ENCODE measurements around the gene PARP8.

The PARP8 gene

DNA sequence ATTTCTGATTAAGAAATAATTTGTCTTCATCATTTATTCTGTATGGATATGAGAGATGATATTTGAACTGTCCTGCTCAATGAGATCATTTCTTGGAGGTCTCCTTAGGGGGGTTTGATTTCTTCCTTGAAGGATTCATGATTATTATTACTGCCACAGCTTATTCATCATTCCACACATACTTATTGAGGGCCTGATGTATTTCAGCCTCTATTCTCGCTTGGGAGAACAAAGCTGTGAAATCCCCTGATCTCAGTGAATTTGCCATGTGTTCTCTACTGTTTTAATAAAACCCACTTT is 36.9 kb downstream of the PARP8 start:
- peaks cover 0 to 5% (median 0%) of the 10 kb centered on the region in 5 donors for H3K4me1 ChIP-seq (ENCODE audit: control insufficient read depth in 5 of 5, insufficient read depth in 5 of 5, low read length in 5 of 5)
- no peak overlapping the region for H3K4me3 ChIP-seq (ENCODE audit: low read depth in 1 of 5, low read length in 5 of 5)
- H3K36me3 ChIP-seq (ENCODE audit: control insufficient read depth in 5 of 5, insufficient read depth in 5 of 5, low read length in 5 of 5), result no peaks in the 10 kb centered on the region
- no peak overlapping the region for H3K27ac ChIP-seq (ENCODE audit: low read depth, low read length)
- H3K9ac ChIP-seq (ENCODE audit: low read length in 5 of 5), result no peak overlapping the region
- H3K27me3 ChIP-seq (ENCODE audit: control insufficient read depth in 5 of 5, insufficient read depth in 4 of 5, low read length in 5 of 5), result no peaks in the 10 kb centered on the region
- no peaks in the 10 kb centered on the region for H3K9me3 ChIP-seq (ENCODE audit: control insufficient read depth in 5 of 5, low read length in 5 of 5)

DNA sequence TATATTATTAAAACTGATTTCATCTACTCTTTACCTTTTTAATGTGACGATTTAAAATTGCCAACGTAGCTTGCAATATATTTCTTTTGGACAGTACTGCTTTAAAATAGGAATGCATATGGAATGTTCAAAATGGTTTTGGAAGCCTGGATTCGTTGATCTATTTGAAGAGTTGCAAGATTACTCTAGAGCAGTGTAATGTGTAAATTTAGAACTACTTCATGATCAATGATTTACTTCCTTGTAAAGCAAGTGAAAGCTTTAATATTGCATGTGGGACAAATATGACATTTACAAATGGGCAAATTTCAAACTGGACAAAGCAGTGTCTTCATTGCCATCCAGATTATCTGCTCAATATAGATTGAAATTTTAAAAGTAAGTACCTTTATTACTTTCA is 38.3 kb downstream of the PARP8 start:
- H3K9me3 ChIP-seq (ENCODE audit: control insufficient read depth in 5 of 5, low read length in 5 of 5), result no peaks in the 10 kb centered on the region
- H3K4me3 ChIP-seq (ENCODE audit: low read depth in 1 of 5, low read length in 5 of 5), result no peak overlapping the region
- H3K36me3 ChIP-seq (ENCODE audit: control insufficient read depth in 5 of 5, insufficient read depth in 5 of 5, low read length in 5 of 5), result no peaks in the 10 kb centered on the region
- H3K27ac ChIP-seq (ENCODE audit: low read depth, low read length), result no peak overlapping the region
- peaks cover 0 to 5% (median 0%) of the 10 kb centered on the region in 5 donors for H3K4me1 ChIP-seq (ENCODE audit: control insufficient read depth in 5 of 5, insufficient read depth in 5 of 5, low read length in 5 of 5)
- no peaks in the 10 kb centered on the region for H3K27me3 ChIP-seq (ENCODE audit: control insufficient read depth in 5 of 5, insufficient read depth in 4 of 5, low read length in 5 of 5)
- H3K9ac ChIP-seq (ENCODE audit: low read length in 5 of 5), result no peak overlapping the region

DNA sequence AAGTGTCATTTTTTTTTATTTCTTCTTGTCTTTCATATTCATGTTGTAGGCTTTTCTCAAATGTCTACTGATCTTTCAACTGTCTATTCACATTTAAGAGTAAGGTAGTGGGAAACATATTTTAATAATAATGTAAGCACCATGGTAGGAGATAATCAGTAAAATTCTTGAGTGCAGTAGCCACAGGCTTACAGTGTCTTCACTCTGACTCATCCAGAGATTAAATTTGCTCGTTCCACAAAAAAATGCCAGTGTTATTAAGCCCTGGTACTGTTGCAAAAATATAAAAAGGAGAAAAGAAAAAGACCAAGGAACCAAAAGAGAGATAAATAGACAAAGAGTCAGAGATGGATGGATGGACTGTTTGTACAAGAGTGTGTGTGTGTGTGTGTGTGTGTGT is 43.0 kb downstream of the PARP8 start:
- no peak overlapping the region for H3K27ac ChIP-seq (ENCODE audit: low read depth, low read length)
- H3K9ac ChIP-seq (ENCODE audit: low read length in 5 of 5), result no peak overlapping the region
- H3K4me3 ChIP-seq (ENCODE audit: low read depth in 1 of 5, low read length in 5 of 5), result no peak overlapping the region
- peaks cover 0 to 18% (median 10%) of the 10 kb centered on the region in 5 donors for H3K4me1 ChIP-seq (ENCODE audit: control insufficient read depth in 5 of 5, insufficient read depth in 5 of 5, low read length in 5 of 5)
- no peaks in the 10 kb centered on the region for H3K27me3 ChIP-seq (ENCODE audit: control insufficient read depth in 5 of 5, insufficient read depth in 4 of 5, low read length in 5 of 5)
- H3K9me3 ChIP-seq (ENCODE audit: control insufficient read depth in 5 of 5, low read length in 5 of 5), result no peaks in the 10 kb centered on the region
- H3K36me3 ChIP-seq (ENCODE audit: control insufficient read depth in 5 of 5, insufficient read depth in 5 of 5, low read length in 5 of 5), result no peaks in the 10 kb centered on the region

- Histone ChIP-seq H3K4me1 (ENCODE audit: control insufficient read depth in 5 of 5, insufficient read depth in 5 of 5, low read length in 5 of 5) (peaks cover 0 to 18% (median 10%) of the 10 kb centered on the region in 5 donors), H3K4me3 (ENCODE audit: low read depth in 1 of 5, low read length in 5 of 5) (peak overlapping the region; percentile 13 to 48 (median 29)), H3K27me3 (ENCODE audit: control insufficient read depth in 5 of 5, insufficient read depth in 4 of 5, low read length in 5 of 5) (no peaks in the 10 kb centered on the region), H3K9ac (ENCODE audit: low read length in 5 of 5) (peak overlapping the region in 1 of 5 donors; percentile 26), H3K9me3 (ENCODE audit: control insufficient read depth in 5 of 5, low read length in 5 of 5) (no peaks in the 10 kb centered on the region), H3K36me3 (ENCODE audit: control insufficient read depth in 5 of 5, insufficient read depth in 5 of 5, low read length in 5 of 5) (no peaks in the 10 kb centered on the region), H3K27ac (ENCODE audit: low read depth, low read length) (no peak overlapping the region)
Observed at GRCh38 chr5:50710838-50711237, 44.4 kb downstream of the PARP8 start.

DNA sequence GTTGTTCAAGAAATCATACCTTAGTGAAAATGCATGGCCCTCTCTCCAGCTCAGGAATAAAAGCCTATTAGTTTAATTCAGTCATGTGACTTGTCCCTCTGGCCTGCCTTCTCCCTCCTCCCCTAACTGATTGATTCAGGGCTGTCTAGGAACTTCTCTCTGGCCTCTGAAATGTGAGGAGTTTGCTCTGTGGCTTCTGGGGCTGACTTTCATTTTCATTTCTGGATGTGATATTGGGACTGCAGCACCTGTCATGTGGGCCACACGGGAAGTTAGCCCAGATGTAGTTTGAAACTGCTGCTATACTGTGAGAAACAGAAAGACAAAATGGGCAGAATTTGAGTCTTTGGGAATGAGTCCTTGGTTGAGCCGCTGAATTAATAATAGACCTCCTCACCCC is 44.8 kb downstream of the PARP8 start:
- Histone ChIP-seq H3K4me3 (ENCODE audit: low read depth in 1 of 5, low read length in 5 of 5) (peak overlapping the region; percentile 13 to 48 (median 29)), H3K9ac (ENCODE audit: low read length in 5 of 5) (peak overlapping the region in 2 of 5 donors; percentile 11 to 26), H3K27me3 (ENCODE audit: control insufficient read depth in 5 of 5, insufficient read depth in 4 of 5, low read length in 5 of 5) (no peaks in the 10 kb centered on the region), H3K27ac (ENCODE audit: low read depth, low read length) (no peak overlapping the region), H3K4me1 (ENCODE audit: control insufficient read depth in 5 of 5, insufficient read depth in 5 of 5, low read length in 5 of 5) (peaks cover 0 to 18% (median 10%) of the 10 kb centered on the region in 5 donors), H3K36me3 (ENCODE audit: control insufficient read depth in 5 of 5, insufficient read depth in 5 of 5, low read length in 5 of 5) (no peaks in the 10 kb centered on the region), H3K9me3 (ENCODE audit: control insufficient read depth in 5 of 5, low read length in 5 of 5) (no peaks in the 10 kb centered on the region)

DNA sequence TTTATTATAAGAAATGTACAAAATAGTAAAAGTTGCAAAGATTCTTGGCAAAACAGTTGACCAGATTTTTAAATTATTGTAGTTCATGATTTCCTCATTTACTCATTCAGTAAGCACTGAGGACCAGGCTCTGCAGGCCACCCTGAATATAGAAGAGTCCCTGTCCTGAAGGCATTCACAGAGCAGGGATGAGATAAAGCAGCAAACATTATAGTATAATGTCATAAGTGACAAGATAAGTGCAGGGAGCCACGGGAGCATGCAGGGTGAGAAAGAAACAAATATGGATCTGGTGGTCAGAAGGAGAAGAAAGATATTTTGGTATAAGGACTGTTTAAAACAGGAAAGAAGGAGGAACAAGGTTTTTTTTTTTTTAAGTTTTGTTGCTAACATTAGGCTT is 46.0 kb downstream of the PARP8 start:
- Histone ChIP-seq H3K27ac (ENCODE audit: low read depth, low read length) (no peak overlapping the region), H3K27me3 (ENCODE audit: control insufficient read depth in 5 of 5, insufficient read depth in 4 of 5, low read length in 5 of 5) (no peaks in the 10 kb centered on the region), H3K9me3 (ENCODE audit: control insufficient read depth in 5 of 5, low read length in 5 of 5) (no peaks in the 10 kb centered on the region), H3K4me3 (ENCODE audit: low read depth in 1 of 5, low read length in 5 of 5) (no peak overlapping the region), H3K4me1 (ENCODE audit: control insufficient read depth in 5 of 5, insufficient read depth in 5 of 5, low read length in 5 of 5) (peaks cover 0 to 17% (median 10%) of the 10 kb centered on the region in 5 donors), H3K36me3 (ENCODE audit: control insufficient read depth in 5 of 5, insufficient read depth in 5 of 5, low read length in 5 of 5) (no peaks in the 10 kb centered on the region), H3K9ac (ENCODE audit: low read length in 5 of 5) (no peak overlapping the region)

DNA sequence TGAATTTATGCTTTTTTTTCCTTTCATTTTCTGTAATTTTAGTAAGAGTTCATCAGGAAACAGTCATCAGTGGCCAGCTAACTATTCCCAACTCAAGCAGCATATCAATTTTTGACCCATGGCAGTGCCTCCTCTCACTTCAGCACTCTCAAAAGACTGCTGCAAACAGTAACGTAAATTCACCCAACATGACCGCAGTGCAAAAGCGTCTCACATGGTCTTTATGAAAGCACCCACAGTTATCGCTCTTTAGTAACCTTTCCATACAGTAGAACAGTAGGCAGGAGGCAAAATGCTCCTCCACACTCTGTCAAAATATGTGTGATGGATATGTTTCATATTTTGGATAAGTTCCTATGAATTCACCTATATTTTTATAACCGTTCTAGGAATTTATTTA is 48.6 kb downstream of the PARP8 start:
- no peaks in the 10 kb centered on the region for H3K27me3 ChIP-seq (ENCODE audit: control insufficient read depth in 5 of 5, insufficient read depth in 4 of 5, low read length in 5 of 5)
- H3K9ac ChIP-seq (ENCODE audit: low read length in 5 of 5), result no peak overlapping the region
- no peaks in the 10 kb centered on the region for H3K36me3 ChIP-seq (ENCODE audit: control insufficient read depth in 5 of 5, insufficient read depth in 5 of 5, low read length in 5 of 5)
- H3K4me3 ChIP-seq (ENCODE audit: low read depth in 1 of 5, low read length in 5 of 5), result no peak overlapping the region
- no peak overlapping the region for H3K27ac ChIP-seq (ENCODE audit: low read depth, low read length)
- H3K9me3 ChIP-seq (ENCODE audit: control insufficient read depth in 5 of 5, low read length in 5 of 5), result no peaks in the 10 kb centered on the region
- H3K4me1 ChIP-seq (ENCODE audit: control insufficient read depth in 5 of 5, insufficient read depth in 5 of 5, low read length in 5 of 5), result peaks cover 0 to 13% (median 10%) of the 10 kb centered on the region in 5 donors

DNA sequence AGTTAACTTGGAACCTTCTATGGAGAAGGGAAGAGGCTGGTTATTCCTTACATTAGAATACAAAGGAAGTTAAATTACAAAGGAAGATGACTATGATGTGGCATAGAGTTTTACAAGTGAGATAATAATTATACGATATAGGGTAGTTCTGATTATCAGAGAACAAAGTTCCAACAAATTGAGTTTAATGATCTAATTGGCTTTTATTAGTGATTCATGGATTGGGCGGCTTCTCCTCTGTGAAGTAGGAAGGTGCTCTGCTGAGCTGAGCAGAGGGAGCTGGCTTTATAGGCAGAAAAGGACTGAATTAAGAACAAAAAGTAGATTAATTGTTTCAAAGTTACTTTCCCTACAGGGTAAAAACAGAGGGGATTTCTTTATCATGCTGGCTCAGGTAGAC is 49.7 kb downstream of the PARP8 start:
- H3K27ac ChIP-seq (ENCODE audit: low read depth, low read length), result no peak overlapping the region
- H3K36me3 ChIP-seq (ENCODE audit: control insufficient read depth in 5 of 5, insufficient read depth in 5 of 5, low read length in 5 of 5), result no peaks in the 10 kb centered on the region
- H3K9me3 ChIP-seq (ENCODE audit: control insufficient read depth in 5 of 5, low read length in 5 of 5), result no peaks in the 10 kb centered on the region
- no peak overlapping the region for H3K4me3 ChIP-seq (ENCODE audit: low read depth in 1 of 5, low read length in 5 of 5)
- H3K4me1 ChIP-seq (ENCODE audit: control insufficient read depth in 5 of 5, insufficient read depth in 5 of 5, low read length in 5 of 5), result peaks cover 0 to 6% (median 5%) of the 10 kb centered on the region in 5 donors
- no peak overlapping the region for H3K9ac ChIP-seq (ENCODE audit: low read length in 5 of 5)
- H3K27me3 ChIP-seq (ENCODE audit: control insufficient read depth in 5 of 5, insufficient read depth in 4 of 5, low read length in 5 of 5), result no peaks in the 10 kb centered on the region

GRCh38 chr5:50717651-50718050 is 51.2 kb downstream of the PARP8 start:
- Histone ChIP-seq H3K27me3 (ENCODE audit: control insufficient read depth in 5 of 5, insufficient read depth in 4 of 5, low read length in 5 of 5) (no peaks in the 10 kb centered on the region), H3K4me1 (ENCODE audit: control insufficient read depth in 5 of 5, insufficient read depth in 5 of 5, low read length in 5 of 5) (no peaks in the 10 kb centered on the region), H3K27ac (ENCODE audit: low read depth, low read length) (no peak overlapping the region), H3K9me3 (ENCODE audit: control insufficient read depth in 5 of 5, low read length in 5 of 5) (no peaks in the 10 kb centered on the region), H3K4me3 (ENCODE audit: low read depth in 1 of 5, low read length in 5 of 5) (no peak overlapping the region), H3K9ac (ENCODE audit: low read length in 5 of 5) (no peak overlapping the region), H3K36me3 (ENCODE audit: control insufficient read depth in 5 of 5, insufficient read depth in 5 of 5, low read length in 5 of 5) (no peaks in the 10 kb centered on the region)

DNA sequence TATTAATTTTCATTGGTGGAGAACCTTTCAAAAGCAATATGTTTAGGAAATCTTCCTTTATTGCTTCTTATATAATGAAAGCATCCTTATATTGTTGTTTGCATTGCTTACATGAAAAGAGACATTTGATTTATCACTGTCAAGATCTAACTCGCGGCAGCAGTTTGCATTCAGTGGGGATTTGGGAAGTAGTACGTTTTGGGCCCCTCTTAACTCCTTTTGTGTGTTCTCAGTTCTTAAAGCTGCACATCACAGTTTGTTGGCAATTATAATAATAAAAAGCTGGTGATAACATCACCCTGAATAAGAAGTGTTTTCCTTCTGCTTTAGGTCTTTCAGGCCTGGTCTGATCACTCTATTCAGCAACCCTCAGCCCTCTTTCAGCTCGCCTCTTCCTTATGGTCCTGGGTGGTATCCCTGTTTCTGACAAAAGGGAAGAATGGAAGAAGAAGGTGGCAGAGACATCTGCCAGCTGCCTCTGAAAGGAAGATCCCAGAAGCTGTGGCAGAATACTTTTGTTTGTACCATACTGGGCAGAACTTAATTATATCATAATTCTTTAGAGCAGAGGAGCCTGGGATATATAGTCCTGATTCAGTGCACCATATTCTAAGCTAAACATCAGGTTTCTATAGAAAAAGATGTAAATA is 53.7 kb downstream of the PARP8 start:
- H3K27ac ChIP-seq (ENCODE audit: low read depth, low read length), result no peak overlapping the region
- no peaks in the 10 kb centered on the region for H3K27me3 ChIP-seq (ENCODE audit: control insufficient read depth in 5 of 5, insufficient read depth in 4 of 5, low read length in 5 of 5)
- no peak overlapping the region for H3K9ac ChIP-seq (ENCODE audit: low read length in 5 of 5)
- no peaks in the 10 kb centered on the region for H3K36me3 ChIP-seq (ENCODE audit: control insufficient read depth in 5 of 5, insufficient read depth in 5 of 5, low read length in 5 of 5)
- H3K4me1 ChIP-seq (ENCODE audit: control insufficient read depth in 5 of 5, insufficient read depth in 5 of 5, low read length in 5 of 5), result no peaks in the 10 kb centered on the region
- H3K9me3 ChIP-seq (ENCODE audit: control insufficient read depth in 5 of 5, low read length in 5 of 5), result no peaks in the 10 kb centered on the region
- no peak overlapping the region for H3K4me3 ChIP-seq (ENCODE audit: low read depth in 1 of 5, low read length in 5 of 5)

DNA sequence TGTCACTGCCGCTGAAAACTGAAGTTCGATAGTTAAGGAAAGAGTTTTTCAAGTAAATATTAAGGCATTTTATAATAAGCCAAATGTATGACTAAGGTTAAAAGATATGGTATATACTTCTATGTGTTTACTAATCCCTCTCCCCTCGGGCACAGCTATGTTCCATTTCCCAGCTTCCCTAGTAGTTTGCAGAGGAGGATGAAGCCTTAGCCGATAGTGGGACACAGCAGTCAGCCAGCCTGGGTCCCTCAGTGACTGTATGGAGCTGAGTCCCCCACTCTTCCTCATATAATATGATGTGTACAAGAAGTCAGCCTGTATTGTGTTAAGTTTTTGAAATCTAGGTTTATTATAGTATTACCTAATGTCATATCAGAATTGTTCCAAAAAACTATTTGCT is 55.8 kb downstream of the PARP8 start:
- Histone ChIP-seq H3K4me1 (ENCODE audit: control insufficient read depth in 5 of 5, insufficient read depth in 5 of 5, low read length in 5 of 5) (peaks cover 0 to 5% (median 0%) of the 10 kb centered on the region in 5 donors), H3K9ac (ENCODE audit: low read length in 5 of 5) (no peak overlapping the region), H3K27me3 (ENCODE audit: control insufficient read depth in 5 of 5, insufficient read depth in 4 of 5, low read length in 5 of 5) (no peaks in the 10 kb centered on the region), H3K27ac (ENCODE audit: low read depth, low read length) (no peak overlapping the region), H3K9me3 (ENCODE audit: control insufficient read depth in 5 of 5, low read length in 5 of 5) (no peaks in the 10 kb centered on the region), H3K4me3 (ENCODE audit: low read depth in 1 of 5, low read length in 5 of 5) (no peak overlapping the region), H3K36me3 (ENCODE audit: control insufficient read depth in 5 of 5, insufficient read depth in 5 of 5, low read length in 5 of 5) (no peaks in the 10 kb centered on the region)

Data from subcutaneous abdominal adipose tissue (tissue), 5 donors.